Stimulated activated CD4-positive, alpha-beta T cell treated with anti-CD3 and anti-CD28 coated beads, Interleukin-12 subunit alpha, Interleukin-12 subunit beta, amount 100 ng/mL, for 4 hours (primary cell): Measurements from ENCODE around the gene PTGER1.
A peak's percentile ranks its signal among the peaks of the same experiment; 100 is the strongest.
"Not testable (repeated sequence)": the region's sequence is repeated elsewhere in the genome, so short reads cannot be mapped to it uniquely, and the experiment has no call there.

Experiments
- DNase-seq: peaks from one replicate; pipeline ENCODE4 v3.0.0-alpha.2; 2020

PTGER1 gene

GRCh38 chr19:14473073-14473977 is 1.8 kb downstream of the PTGER1 start:
- DNase-seq, result no peak

- peak; percentile 91 for DNase-seq
Measured at GRCh38 chr19:14472202-14472938, 2.8 kb downstream of the PTGER1 start.

- DNase-seq, result no peak
Measured at GRCh38 chr19:14471436-14472187, 3.5 kb downstream of the PTGER1 start.

GRCh38 chr19:14470031-14470876 is 4.9 kb downstream of the PTGER1 start:
- DNase-seq, result no peak

- no peak for DNase-seq
Measured at GRCh38 chr19:14467816-14468215, 7.3 kb downstream of the PTGER1 start.

- no peak for DNase-seq
Measured at GRCh38 chr19:14467391-14467790, 7.8 kb downstream of the PTGER1 start.

- DNase-seq, result no peak
Measured at GRCh38 chr19:14463747-14464146, 11.4 kb downstream of the PTGER1 start.

DNA sequence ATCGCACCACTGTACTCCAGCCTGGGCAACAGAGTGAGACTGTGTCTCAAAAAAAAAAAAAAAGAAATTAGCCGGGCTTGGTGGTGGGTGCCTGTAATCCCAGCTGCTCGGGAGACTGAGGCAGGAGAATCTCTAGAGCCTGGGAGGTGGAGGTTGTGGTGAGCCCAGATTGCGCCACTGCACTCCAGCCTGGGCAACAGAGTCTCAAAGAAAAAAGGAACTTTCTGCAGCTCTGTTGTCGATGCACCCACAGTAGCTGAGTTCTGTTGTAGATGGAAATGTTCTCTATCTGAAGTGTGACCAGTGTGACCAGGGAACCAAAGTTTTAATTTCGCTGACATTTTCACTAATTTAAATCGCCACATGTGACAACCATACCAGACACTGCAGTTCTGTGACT is 12.8 kb downstream of the PTGER1 start:
- DNase-seq, result not testable (repeated sequence)

- DNase-seq, result no peak
Measured at GRCh38 chr19:14460935-14461334, 14.2 kb downstream of the PTGER1 start.

DNA sequence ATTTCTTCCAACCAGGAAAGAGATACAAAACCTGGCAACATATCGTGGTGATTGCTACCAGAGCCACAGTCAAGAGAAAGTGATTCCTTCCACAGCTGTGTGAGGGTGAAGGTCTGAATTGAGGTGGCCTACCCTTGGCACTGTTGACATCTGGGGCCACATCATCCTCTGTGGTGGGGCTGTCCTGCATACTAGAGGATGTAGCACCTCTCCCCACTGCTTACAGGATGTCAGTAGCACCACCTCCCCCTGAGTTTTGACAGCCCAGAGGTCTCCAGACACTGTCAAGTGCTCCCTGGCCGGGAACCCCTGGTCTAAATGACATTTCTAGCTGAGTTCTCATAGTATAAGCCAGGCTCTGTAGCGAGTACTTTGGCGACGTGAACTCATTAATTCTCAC is 15.5 kb downstream of the PTGER1 start:
- DNase-seq, result no peak

DNA sequence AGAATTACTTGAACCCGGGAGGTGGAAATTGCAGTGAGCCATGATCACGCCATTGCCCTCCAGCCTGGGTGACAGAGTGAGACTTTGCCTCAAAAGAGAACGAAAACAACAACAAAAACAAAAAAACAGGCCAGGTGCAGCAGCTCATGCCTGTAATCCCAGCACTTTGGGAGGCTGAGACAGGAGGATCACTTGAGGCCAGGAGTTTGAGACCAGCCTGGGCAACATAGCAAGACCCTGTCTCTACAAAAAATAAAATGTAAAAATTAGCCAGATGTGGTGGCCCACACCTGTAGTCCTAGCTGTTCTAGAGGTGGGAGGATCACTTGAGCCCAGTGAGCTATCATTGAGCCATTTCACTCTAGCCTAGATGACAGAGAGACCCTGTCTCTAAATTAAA is 22.9 kb downstream of the PTGER1 start:
- DNase-seq, result not testable (repeated sequence)

DNA sequence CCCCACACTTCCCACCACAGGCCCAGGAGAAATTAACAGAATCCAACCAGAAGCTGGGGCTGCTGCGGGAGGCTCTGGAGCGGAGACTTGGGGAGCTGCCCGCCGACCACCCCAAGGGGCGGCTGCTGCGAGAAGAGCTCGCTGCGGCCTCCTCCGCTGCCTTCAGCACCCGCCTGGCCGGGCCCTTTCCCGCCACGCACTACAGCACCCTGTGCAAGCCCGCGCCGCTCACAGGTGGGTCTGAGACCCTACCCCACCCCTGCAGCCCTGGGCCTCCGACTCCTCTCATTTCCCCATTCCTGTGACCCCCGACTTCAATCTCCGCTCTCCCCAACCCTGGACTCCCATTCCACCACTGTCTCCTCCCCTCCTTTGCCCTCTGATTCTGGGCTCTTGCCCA is 24.3 kb downstream of the PTGER1 start:
- no peak for DNase-seq

GRCh38 chr19:14450168-14450874 is 24.8 kb downstream of the PTGER1 start:
- peak; percentile 48 for DNase-seq

- no peak for DNase-seq
Measured at GRCh38 chr19:14449321-14449720, 25.8 kb downstream of the PTGER1 start.

GRCh38 chr19:14446336-14447036 is 28.7 kb downstream of the PTGER1 start:
- DNase-seq, result no peak

DNA sequence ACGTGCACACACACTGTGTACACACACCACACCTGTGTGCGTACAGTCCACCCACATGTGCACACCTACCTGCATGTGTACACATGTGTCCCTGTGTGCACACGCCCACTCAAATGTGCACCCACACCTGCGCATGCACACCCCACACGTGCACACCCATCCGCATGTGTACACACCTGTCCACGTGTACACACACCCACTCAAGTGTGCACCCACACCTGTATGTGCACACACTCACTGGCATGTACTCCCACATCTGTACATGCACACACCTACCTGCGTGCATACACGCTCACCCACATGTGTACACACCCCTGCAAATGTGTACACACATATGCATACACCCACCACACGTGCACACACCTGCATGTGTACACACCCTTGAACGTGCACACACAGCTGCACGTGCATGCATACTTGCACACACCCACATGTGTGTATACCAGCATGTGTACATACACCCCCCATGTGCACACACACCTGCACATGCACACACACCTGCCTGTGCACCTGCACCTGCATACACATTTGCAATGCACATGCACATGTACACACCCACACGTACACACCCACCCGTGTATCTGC is 31.4 kb downstream of the PTGER1 start:
- DNase-seq, result no peak

DNA sequence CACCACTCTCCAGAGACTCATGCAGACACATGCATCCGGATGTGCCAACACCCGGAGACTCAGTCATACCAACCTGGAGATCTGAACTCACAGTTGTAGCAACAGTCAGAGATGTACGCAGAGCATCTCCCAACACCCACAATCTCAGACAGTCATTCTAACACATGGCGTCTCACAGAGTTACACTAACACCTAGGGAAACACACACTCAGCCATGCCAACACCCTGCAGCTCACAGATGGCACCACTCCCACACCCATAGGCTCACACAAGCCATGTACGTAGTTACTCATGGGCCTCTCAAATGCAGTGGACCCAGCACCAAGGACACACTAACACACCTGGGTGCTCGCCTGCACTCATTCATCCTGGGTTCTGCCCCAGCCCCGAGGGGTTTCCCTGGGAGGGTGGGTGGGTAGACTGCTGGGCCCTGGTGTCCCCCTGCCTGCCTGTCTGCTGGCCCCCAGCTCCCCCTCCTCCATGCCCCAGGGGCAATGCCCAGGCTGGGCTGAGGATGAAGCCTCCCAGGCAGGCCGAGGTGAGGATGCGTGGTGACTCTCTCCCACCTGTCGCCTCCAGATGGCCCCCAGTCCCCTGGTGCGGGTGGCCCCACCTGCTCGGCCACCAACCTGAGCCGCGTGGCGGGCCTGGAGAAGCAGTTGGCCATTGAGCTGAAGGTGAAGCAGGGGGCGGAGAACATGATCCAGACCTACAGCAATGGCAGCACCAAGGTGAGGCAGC is 32.1 kb downstream of the PTGER1 start:
- no peak for DNase-seq

DNA sequence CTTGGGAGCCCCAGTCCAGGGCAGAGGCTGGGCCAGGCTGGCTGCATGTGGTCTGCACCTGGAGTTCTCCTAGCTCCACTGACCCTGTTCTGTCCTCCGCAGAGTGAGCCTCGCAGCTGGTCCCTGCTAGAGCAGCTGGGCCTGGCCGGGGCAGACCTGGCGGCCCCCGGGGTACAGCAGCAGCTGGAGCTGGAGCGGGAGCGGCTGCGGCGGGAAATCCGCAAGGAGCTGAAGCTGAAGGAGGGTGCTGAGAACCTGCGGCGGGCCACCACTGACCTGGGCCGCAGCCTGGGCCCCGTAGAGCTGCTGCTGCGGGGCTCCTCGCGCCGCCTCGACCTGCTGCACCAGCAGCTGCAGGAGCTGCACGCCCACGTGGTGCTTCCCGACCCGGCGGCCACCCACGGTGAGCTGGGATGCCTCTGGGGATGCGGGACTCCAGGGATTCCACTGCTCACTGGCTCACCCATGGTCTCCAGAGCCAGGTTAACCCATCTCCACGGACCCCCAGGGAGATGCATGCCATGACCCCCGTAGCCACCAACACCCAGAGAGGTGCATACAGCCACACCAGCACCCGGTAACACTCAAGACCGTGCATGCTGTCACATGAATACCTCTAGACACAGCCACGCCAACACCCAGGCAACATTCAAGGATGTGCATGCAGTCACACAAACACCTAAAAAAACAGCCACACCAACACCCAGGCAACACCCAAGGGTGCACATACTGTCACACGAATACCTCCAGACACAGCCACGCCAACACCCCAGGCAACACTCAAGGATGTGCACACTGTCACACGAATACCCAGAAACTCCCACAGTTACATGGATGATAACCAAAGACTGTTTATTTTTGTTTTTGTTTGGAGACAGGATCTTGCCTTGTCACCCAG is 33.9 kb downstream of the PTGER1 start:
- no peak for DNase-seq

GRCh38 chr19:14440049-14440448 is 35.1 kb downstream of the PTGER1 start:
- DNase-seq, result peak; percentile 70
